DND-41 (cell line): ENCODE measurements around the gene SOX18.

ENCODE experiments used
- CTCF ChIP-seq: IDR thresholded peaks from 2 replicates; pipeline ENCODE4 v1.5.1; 2012; ENCODE audit warnings: borderline replicate concordance, low read length, moderate library complexity, mild to moderate bottlenecking; ENCODE audit not compliant: poor library complexity, severe bottlenecking; ENCODE audit errors: extremely low read depth
- EZH2 ChIP-seq: IDR thresholded peaks from 3 replicates; pipeline ENCODE4 v1.6.1; 2012; ENCODE audit warnings: borderline replicate concordance, low read depth, mild to moderate bottlenecking, moderate library complexity, low read length, inconsistent platforms; ENCODE audit not compliant: severe bottlenecking

- TF ChIP-seq CTCF = no peak
- no peak for TF ChIP-seq EZH2
Measured at GRCh38 chr20:64032706-64033624, 16.5 kb downstream of the SOX18 start.
